CD4-positive, alpha-beta T cell treated with Interleukin-6 at 100 ng/mL for 8 hours (primary cell): ENCODE measurements around the gene RSPO4.

Experiments used
- DNase-seq: peaks from one replicate; pipeline ENCODE4 v3.0.0-alpha.2; 2020; ENCODE audit warnings: mixed read lengths, low spot score

Gene RSPO4

GRCh38 chr20:967796-968742 is 34.0 kb downstream of the RSPO4 start:
- no peak for DNase-seq

GRCh38 chr20:965956-966355 is 36.2 kb downstream of the RSPO4 start:
- no peak for DNase-seq

- no peak for DNase-seq
Measured at GRCh38 chr20:963795-964194, 38.3 kb downstream of the RSPO4 start.

GRCh38 chr20:962683-963082 is 39.4 kb downstream of the RSPO4 start:
- DNase-seq: no peak

GRCh38 chr20:962223-962622 is 39.9 kb downstream of the RSPO4 start:
- no peak for DNase-seq

GRCh38 chr20:961768-962167 is 40.3 kb downstream of the RSPO4 start:
- DNase-seq: no peak

GRCh38 chr20:959996-960615 is 42.0 kb downstream of the RSPO4 start:
- no peak for DNase-seq

- DNase-seq: no peak
Measured at GRCh38 chr20:958936-959815, 42.9 kb downstream of the RSPO4 start.

GRCh38 chr20:957544-957943 is 44.6 kb downstream of the RSPO4 start:
- no peak for DNase-seq

GRCh38 chr20:956330-956951 is 45.7 kb downstream of the RSPO4 start:
- DNase-seq: peak; percentile 64

GRCh38 chr20:955656-956055 is 46.5 kb downstream of the RSPO4 start:
- DNase-seq: no peak

- DNase-seq: no peak
Measured at GRCh38 chr20:955111-955510, 47.0 kb downstream of the RSPO4 start.

- no peak for DNase-seq
Measured at GRCh38 chr20:953742-954141, 48.4 kb downstream of the RSPO4 start.

GRCh38 chr20:952196-952795 is 49.8 kb downstream of the RSPO4 start:
- DNase-seq: no peak

GRCh38 chr20:951384-952169 is 50.5 kb downstream of the RSPO4 start:
- no peak for DNase-seq

- no peak for DNase-seq
Measured at GRCh38 chr20:949717-950116, 52.4 kb downstream of the RSPO4 start.

- no peak for DNase-seq
Measured at GRCh38 chr20:946826-947225, 55.3 kb downstream of the RSPO4 start.

GRCh38 chr20:945841-946240 is 56.3 kb downstream of the RSPO4 start:
- DNase-seq: no peak

- no peak for DNase-seq
Measured at GRCh38 chr20:944774-945410, 57.2 kb downstream of the RSPO4 start.

- DNase-seq: no peak
Measured at GRCh38 chr20:944148-944547, 58.0 kb downstream of the RSPO4 start.
